ENCODE results near the gene RNF135.

- TF ChIP-seq POLR2A (IDR thresholded peaks at IDR 0.05): no peak
- no peak for TF ChIP-seq CTCF (IDR thresholded peaks at IDR 0.05)
Observed at GRCh38 chr17:31015639-31016038, 44.8 kb downstream of the RNF135 start.
